ENCODE data around the gene CEP70.

GRCh38 chr3:138473391-138473790 is 120.7 kb downstream of the CEP70 start:
- no peak for TF ChIP-seq EZH2 (IDR thresholded peaks at IDR 0.05; ENCODE audit: borderline replicate concordance, low read length)
- TF ChIP-seq CTCF (IDR thresholded peaks at IDR 0.05; ENCODE audit: low read length), result no peak

Data from OCI-LY1 (cell line).